HS-27A (cell line): ENCODE results near the gene IQCN.
A peak's percentile ranks its signal among the peaks of the same experiment; 100 is the strongest.

ENCODE experiments used
- DNase-seq: peaks from one replicate; pipeline ENCODE4 v3.0.0-alpha.2; 2012; ENCODE audit warnings: low read depth, missing footprints

Gene IQCN

GRCh38 chr19:18286973-18287635 is 12.9 kb upstream of the IQCN start:
- no peak for DNase-seq

DNA sequence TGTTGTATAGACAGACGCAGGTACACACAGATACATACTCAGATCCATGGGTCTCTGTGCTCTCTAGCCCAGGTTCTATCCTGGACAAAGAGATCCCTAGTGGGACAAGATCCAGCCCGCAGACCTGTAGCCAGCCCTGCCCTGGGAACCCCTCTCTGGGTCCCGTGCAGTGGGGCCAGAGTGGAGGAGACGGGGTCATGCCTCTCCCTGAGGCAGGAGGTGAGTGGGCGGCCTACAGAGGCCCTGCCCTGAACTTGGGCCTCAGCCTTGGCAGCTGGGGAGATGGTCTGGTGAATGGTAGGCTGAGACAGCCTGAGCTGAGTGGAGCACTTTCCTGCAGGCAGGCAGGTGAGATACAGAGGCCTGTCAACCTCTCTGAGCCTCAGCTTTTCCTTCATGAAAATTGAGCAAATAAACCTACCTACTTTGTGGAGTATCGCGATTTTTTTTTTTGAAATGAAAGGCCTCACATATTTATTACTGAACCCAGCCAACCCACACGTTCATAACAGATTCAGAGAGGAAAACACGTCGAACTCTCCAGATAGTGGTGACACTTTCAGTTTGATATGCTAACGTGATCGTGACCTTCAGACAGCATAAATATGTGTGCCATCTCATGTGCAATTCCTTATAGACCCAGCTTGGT is 10.6 kb upstream of the IQCN start:
- no peak for DNase-seq

GRCh38 chr19:18283338-18283737 is 9.1 kb upstream of the IQCN start:
- no peak for DNase-seq

- no peak for DNase-seq
These were observed 8.5 kb upstream of the IQCN start for GRCh38 chr19:18282788-18283141.

DNA sequence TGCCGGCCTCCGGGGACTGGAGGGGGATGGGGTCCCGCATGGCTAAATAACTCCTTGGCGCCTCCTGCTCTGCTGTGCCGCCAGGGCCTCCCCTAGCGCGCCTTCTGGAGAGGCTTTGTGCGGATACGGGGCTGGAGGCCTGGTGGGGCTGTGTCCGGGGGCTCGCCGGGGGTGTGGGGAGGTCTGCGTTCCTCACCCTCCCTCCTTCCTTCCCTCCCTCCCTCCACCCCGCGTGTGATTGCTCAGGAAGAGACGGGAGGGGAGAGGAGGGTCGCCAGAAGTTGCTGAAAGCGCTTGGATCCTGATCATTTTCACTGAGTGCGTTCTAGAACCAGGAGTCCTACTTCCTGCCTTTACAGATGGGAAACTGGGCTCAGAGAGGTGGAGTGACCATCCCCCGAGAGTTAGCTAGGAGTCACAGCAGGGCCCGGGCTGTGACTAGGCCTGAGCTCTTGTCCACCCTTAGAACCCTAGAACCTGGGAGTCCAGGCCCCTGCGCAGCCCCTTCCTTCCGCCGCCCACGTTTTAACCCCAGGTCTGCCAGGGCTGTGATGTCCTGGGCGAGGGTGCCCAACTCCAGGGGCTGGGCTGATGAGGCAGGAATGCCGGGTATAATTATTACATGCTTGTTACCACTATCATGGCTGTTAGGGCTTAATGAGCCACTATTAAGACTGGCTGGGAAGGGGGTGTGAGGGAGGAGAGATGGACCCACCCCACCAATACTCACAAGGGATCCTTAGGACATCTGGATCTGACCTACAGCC is 8.0 kb upstream of the IQCN start:
- DNase-seq: no peak

GRCh38 chr19:18281082-18282020 is 7.1 kb upstream of the IQCN start, which contains the start of gene JUND:
Gene JUND (minus strand): TSS chr19:18281622. CDS start chr19:18281484, 138 bp downstream.
- no peak for DNase-seq

DNA sequence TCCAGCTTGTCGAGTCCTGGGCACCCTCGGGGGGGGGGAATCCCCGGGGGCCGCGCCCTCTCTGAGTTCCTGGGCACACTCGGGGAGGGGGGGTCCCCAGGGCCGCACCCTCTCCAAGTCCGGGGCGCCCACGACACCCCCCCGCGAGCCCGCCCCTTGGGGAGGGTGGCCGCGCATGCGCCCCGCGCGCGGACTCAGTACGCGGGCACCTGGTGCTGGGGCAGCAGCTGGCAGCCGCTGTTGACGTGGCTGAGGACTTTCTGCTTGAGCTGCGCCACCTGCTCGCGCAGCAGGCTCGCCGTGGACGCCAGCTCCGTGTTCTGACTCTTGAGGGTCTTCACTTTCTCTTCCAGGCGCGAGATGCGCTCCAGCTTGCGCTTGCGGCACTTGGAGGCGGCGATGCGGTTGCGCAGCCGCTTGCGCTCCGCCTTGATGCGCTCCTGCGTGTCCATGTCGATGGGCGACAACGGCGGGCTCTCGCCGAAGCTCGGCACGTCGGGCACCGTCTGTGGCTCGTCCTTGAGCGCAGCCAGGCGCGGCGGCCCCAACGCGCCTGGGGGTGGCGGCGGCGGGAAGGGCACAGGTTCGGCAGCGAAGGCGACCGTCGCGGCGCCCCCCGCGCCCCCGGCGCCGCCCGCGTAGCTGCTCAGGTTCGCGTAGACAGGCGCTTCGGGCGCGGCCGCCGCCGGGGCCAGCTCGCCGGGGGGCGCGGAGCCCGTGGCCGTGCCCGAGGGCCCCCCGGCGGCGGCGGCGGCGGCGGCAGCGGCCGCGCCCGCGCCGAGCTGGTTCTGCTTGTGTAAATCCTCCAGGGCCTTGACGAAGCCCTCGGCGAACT is 6.2 kb upstream of the IQCN start:
- DNase-seq: no peak

- peak; percentile 76 for DNase-seq
These were observed 5.4 kb upstream of the IQCN start for GRCh38 chr19:18279516-18280246.

DNA sequence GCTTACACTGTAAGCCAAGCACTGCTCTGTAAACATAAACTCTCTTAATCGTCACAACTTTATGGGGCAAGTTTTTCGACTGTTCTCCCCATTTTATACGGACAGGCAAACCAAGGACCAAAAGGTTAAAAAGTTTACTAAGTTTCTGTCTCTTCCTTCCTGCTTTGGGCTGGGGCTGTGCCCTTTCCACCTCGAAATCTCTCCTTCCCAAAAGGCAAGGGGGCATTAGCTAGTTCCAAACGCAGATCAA is 4.9 kb upstream of the IQCN start:
- no peak for DNase-seq

- DNase-seq: no peak
These were observed 4.4 kb upstream of the IQCN start for GRCh38 chr19:18278521-18279265.

GRCh38 chr19:18274781-18275356 is 617 bp upstream of the IQCN start:
- peak; percentile 54 for DNase-seq

- DNase-seq: no peak
These were observed 562 bp downstream of the IQCN start for GRCh38 chr19:18273561-18274218.

- no peak for DNase-seq
These were observed 2.8 kb downstream of the IQCN start for GRCh38 chr19:18271433-18271841.

DNA sequence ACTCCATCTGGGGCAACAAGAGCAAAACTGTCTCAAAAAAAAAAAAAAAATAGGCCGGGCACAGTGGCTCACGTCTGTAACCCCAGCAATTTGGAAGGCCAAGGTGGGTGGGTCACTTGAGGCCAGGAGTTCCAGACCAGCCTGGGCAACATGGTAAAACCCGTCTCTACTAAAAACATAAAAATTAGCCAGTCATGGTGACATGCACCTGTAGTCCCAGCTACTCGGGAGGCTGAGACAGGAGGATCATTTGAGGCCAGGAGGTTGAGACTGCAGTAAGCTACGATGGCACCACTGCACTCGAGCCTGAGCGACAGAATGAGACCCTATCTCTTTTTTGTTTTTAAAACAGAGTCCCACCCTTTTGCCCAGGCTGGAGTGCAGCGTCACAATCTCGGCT is 3.9 kb downstream of the IQCN start:
- no peak for DNase-seq

DNA sequence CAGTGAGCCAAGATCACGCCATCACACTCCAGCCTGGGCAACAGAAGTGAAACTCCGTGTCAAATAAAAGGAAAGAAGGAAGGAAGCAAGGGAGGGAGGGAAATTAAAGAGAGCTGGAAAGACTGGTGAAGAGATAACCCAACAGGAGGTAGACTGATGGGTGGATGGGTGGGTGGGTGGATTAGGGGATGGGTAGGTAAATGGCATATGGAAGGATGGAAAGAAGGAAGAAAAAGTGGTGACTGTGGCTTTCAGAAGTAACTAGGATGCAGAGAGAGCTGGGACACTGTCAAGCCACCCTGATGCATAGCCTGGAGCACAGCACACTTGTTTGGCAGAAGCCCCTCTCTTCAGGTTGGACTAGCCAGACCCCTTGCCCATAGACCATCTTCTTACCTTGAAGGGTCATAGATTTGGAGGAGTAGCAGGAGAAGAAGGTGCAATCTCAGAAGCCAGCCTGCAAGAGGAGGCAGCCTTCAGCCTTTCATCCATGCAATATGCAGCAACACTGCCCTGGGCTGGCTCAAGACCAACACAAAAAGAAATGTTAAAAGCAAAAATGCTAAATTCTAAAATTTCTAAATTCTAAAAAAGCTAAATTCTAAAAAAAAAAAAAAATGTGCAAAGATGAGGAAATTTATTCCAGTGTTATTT is 5.1 kb downstream of the IQCN start:
- DNase-seq: no peak

DNA sequence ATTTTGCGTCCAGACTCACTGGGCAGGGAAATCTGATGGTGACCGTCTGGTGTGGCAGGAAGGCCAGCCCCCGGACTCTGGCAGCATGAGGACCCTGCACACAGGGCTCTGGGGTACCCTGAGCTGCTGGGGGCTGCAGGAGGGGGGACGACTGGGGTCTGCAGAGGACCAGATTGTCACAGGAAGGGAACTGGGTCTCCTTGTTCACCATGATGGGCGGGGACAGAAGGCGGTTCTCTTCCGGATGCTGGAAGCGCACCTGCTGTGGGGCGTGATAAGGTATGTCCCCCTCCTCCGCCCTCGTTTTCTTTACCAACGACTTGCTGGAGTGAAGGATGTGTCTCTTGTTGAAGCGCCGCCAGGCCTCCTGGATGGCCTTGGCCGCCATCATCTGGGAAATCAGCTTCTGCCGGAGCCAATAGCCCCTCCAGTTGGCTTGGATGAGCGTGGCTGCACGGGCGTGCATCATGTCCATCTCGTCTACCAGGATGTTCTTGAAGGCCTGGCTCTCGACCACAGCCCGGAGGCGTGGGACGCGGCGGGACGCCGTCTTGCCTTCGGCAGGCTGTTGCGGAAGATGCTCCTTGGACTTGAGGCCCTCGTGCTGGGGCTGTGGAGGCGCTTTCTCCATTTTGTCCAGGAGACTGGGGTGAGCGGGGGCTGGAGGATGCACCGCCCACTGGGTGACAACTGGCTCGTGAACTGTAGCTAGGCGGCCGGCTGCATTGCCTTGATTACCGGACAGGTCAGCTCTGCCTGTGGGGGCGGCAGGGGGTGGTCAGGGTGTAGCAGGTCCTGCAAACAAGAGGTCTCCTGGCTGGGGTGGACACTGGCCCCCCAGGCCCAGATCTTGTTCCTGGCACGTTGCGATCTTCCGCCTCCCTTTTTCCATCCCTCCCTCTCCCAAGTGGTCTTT is 7.2 kb downstream of the IQCN start:
- DNase-seq: no peak

- no peak for DNase-seq
These were observed 8.7 kb downstream of the IQCN start for GRCh38 chr19:18265582-18265981.
